ENCODE data around the gene EGLN3. TPM values are rescaled to one million over a fixed set of nuclear protein-coding genes. Genes with fewer than 3 reads are reported as not detected.

The EGLN3 gene
- total RNA-seq, 1 experiment from 2014 or later: 27.8 TPM

- peak; percentile 79 for DNase-seq (ENCODE audit: low spot score)
These were observed 36.0 kb downstream of the EGLN3 start for GRCh38 chr14:33914676-33915516.

GRCh38 chr14:33911046-33911445, 39.8 kb downstream of the EGLN3 start:
- DNase-seq (ENCODE audit: low spot score): no peak

GRCh38 chr14:33910435-33910834, 40.4 kb downstream of the EGLN3 start:
- no peak for DNase-seq (ENCODE audit: low spot score)

- DNase-seq (ENCODE audit: low spot score): no peak
These were observed 41.3 kb downstream of the EGLN3 start for GRCh38 chr14:33909380-33910084.

- no peak for DNase-seq (ENCODE audit: low spot score)
These were observed 42.2 kb downstream of the EGLN3 start for GRCh38 chr14:33908540-33909223.

GRCh38 chr14:33906968-33907367, 43.9 kb downstream of the EGLN3 start:
- DNase-seq (ENCODE audit: low spot score): no peak

- DNase-seq (ENCODE audit: low spot score): no peak
These were observed 46.3 kb downstream of the EGLN3 start for GRCh38 chr14:33904609-33905008.

GRCh38 chr14:33903369-33903768, 47.5 kb downstream of the EGLN3 start:
- DNase-seq (ENCODE audit: low spot score): no peak

GRCh38 chr14:33902363-33902762, 48.5 kb downstream of the EGLN3 start:
- DNase-seq (ENCODE audit: low spot score): no peak

- DNase-seq (ENCODE audit: low spot score): no peak
These were observed 49.3 kb downstream of the EGLN3 start for GRCh38 chr14:33901426-33902155.

- DNase-seq (ENCODE audit: low spot score): no peak
These were observed 50.2 kb downstream of the EGLN3 start for GRCh38 chr14:33900706-33901105.

- DNase-seq (ENCODE audit: low spot score): no peak
These were observed 51.0 kb downstream of the EGLN3 start for GRCh38 chr14:33899723-33900341.

- no peak for DNase-seq (ENCODE audit: low spot score)
These were observed 52.9 kb downstream of the EGLN3 start for GRCh38 chr14:33897878-33898535.

GRCh38 chr14:33897382-33897781, 53.5 kb downstream of the EGLN3 start:
- DNase-seq (ENCODE audit: low spot score): no peak

GRCh38 chr14:33894339-33894738, 56.5 kb downstream of the EGLN3 start:
- no peak for DNase-seq (ENCODE audit: low spot score)

GRCh38 chr14:33891700-33892099, 59.2 kb downstream of the EGLN3 start:
- no peak for DNase-seq (ENCODE audit: low spot score)

GRCh38 chr14:33884916-33885315, 66.0 kb downstream of the EGLN3 start:
- no peak for DNase-seq (ENCODE audit: low spot score)

GRCh38 chr14:33880330-33880729, 70.5 kb downstream of the EGLN3 start:
- DNase-seq (ENCODE audit: low spot score): no peak

GRCh38 chr14:33879684-33880286, 71.1 kb downstream of the EGLN3 start:
- DNase-seq (ENCODE audit: low spot score): no peak

GRCh38 chr14:33876274-33876673, 74.6 kb downstream of the EGLN3 start:
- DNase-seq (ENCODE audit: low spot score): no peak
